Natural killer cell (primary cell): ENCODE data around the gene TGFBR1. TPM values are rescaled to one million over a fixed set of nuclear protein-coding genes. Genes with fewer than 3 reads are reported as not detected.
A peak's percentile ranks its signal among the peaks of the same experiment; 100 is the strongest.

Experiments
- ATAC-seq, 3 donors: fragments of 150-1000 bp in 2 of 3; fragments of 200-7000 bp in 1 of 3; cut with Tn5 transposase; 1 replicate in 1 of 3; 2 replicates in 2 of 3; pipeline ENCODE4 v1.10.0; 2021; ENCODE audit warnings: mild to moderate bottlenecking in 2 of 3, moderate library complexity in 2 of 3
- DNase-seq, 2 donors: peaks; one replicate each; pipeline versions ENCODE4 v3.0.0 to v3.0.0-alpha.2; 2013 to 2021; ENCODE audit warnings: mixed read lengths in 1 of 2
- H3K27ac ChIP-seq: one replicate; pipeline ENCODE4 v1.5.1; 2013; ENCODE audit warnings: mild to moderate bottlenecking, low read length
- H3K27me3 ChIP-seq: one replicate; pipeline ENCODE4 v1.6.1; 2013; ENCODE audit warnings: low read length; ENCODE audit not compliant: control insufficient read depth, insufficient read depth
- H3K36me3 ChIP-seq: one replicate; pipeline ENCODE4 v1.6.1; 2013; ENCODE audit warnings: low read length; ENCODE audit not compliant: control insufficient read depth, insufficient read depth
- H3K4me1 ChIP-seq: one replicate; pipeline ENCODE4 v1.6.1; 2013; ENCODE audit warnings: low read length; ENCODE audit not compliant: control insufficient read depth, insufficient read depth
- H3K4me3 ChIP-seq: one replicate; pipeline ENCODE4 v1.5.1; 2013; ENCODE audit warnings: low read length
- H3K9me3 ChIP-seq: one replicate; pipeline ENCODE4 v1.6.1; 2013; ENCODE audit warnings: low read length; ENCODE audit not compliant: control insufficient read depth, insufficient read depth
- H3K27ac Mint-ChIP-seq, 2 donors: one replicate each; pipeline ENCODE4 v1.8.0; 2022; ENCODE audit warnings: mild to moderate bottlenecking in 2 of 2, mixed read lengths in 2 of 2, moderate library complexity in 1 of 2
- H3K27me3 Mint-ChIP-seq, 2 donors: one replicate each; pipeline ENCODE4 v1.8.0; 2022; ENCODE audit warnings: low read depth in 2 of 2, mixed read lengths in 2 of 2
- H3K36me3 Mint-ChIP-seq: one replicate; pipeline ENCODE4 v1.8.0; 2022; ENCODE audit warnings: mixed read lengths
- H3K4me1 Mint-ChIP-seq, 2 donors: one replicate each; pipeline ENCODE4 v1.8.0; 2022; ENCODE audit warnings: mixed read lengths in 2 of 2
- H3K4me3 Mint-ChIP-seq: one replicate; pipeline ENCODE4 v1.8.0; 2022; ENCODE audit warnings: mild to moderate bottlenecking, moderate library complexity, mixed read lengths
- H3K9me3 Mint-ChIP-seq, 2 donors: one replicate each; pipeline ENCODE4 v1.8.0; 2022; ENCODE audit warnings: mixed read lengths in 2 of 2
- CTCF ChIP-seq: fragments of 200-600 bp; IDR thresholded peaks from one replicate; pipeline ENCODE4 v1.8.0; 2022; ENCODE audit warnings: antibody characterized with exemption
- WGBS: methylation state at CpG from one replicate; pipeline ENCODE4 v1.1.7; 2013; ENCODE audit warnings: missing lambda C conversion rate; ENCODE audit not compliant: insufficient coverage; 5-methylcytosine and 5-hydroxymethylcytosine counted together
- intact Hi-C: fragments of 100-400 bp; cut with micrococcal nuclease; formaldehyde crosslinking; loops from one replicate; pipeline ENCODE4 v1.14.2; 2022
- total RNA-seq, 4 donors: library from RNA; stranded (reverse); fragments of 120-200 nt in 1 of 4; gene quantifications; one replicate each; pipeline versions ENCODE4 v1.2.3 to v1.2.4, GENCODE V29; 2013 to 2022

TGFBR1 gene
- total RNA-seq, 3 donors from 2014 or later (not counting 1 experiment from before 2014, with no cell fraction given): 78.0 to 120 (median 113) TPM

DNA sequence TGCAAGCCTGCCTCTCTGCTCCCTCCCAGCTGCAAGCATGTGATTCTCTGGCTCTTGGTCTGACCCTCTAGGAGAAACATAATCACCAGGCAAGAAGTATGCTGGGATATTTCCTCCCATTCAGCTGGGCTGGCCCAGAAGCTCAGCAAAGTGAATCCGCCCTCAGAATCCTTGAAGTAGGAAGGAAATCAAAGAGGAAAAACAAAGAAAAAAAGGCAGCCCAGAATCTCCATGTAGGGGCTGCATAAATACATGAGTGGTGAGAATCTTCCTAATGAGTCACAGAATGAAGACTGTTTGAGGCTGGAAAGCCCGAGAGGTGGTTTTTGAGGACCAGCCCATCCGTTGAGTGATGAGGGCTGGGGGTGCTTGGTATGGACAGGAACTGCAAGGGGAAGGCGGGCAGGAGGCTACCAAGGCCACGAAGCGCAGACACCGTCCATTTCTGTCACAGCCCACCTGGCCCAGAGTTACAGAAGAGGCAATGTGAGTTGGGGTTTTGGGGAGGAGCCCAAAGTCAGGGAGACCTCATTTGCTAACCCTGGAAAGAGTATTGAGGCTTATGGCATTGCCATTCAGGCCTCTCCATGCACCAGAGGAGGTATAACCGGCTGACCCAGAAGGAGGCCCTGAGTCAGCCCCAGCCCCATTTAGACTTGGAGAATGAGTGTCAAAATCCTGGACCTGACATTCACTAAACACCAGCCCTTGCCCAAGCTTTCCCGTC, 33.4 kb upstream of the TGFBR1 start:
- no peak for TF ChIP-seq CTCF
- Histone ChIP-seq H3K27me3 (no peaks in the 10 kb centered on the region), H3K36me3 (no peaks in the 10 kb centered on the region), H3K27ac (no peak overlapping the region), H3K9me3 (no peaks in the 10 kb centered on the region), H3K4me3 (no peak overlapping the region), H3K4me1 (peaks cover 43% of the 10 kb centered on the region)
- peaks cover 70 to 72% of the 10 kb centered on the region in 2 donors for H3K4me1 Mint-ChIP-seq
- no peaks in the 10 kb centered on the region for H3K36me3 Mint-ChIP-seq
- H3K27ac Mint-ChIP-seq: peak overlapping the region; percentile 78 to 86
- intact Hi-C loops: no loop called here
- 82% methylated on average over 9 of the region's 9 CpGs for WGBS
- H3K27me3 Mint-ChIP-seq: no peaks in the 10 kb centered on the region
- peak in 2 of 3 donors; percentile 57 to 72 for ATAC-seq
- DNase-seq: no peak
- H3K9me3 Mint-ChIP-seq: no peaks in the 10 kb centered on the region
- no peak overlapping the region for H3K4me3 Mint-ChIP-seq

DNA sequence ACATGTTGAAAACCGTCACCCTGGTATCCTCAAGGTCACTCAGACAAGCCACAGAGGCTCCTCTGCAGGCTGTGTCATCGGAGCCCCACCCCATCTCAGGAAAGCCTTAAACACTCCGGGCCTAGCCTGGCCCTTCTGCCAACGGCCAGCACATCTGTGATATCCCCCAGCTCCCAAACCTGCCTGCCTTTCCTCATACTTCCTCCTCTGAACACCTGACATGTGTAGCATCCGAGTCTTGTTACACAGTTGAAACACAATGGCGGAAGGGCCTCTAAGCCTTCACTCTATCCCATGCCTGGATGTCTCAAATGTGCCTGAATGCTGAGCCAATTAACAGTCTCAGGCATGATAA, 32.9 kb upstream of the TGFBR1 start:
- DNase-seq (no peak), ATAC-seq (no peak)
- Mint-ChIP-seq H3K36me3 (no peaks in the 10 kb centered on the region), H3K9me3 (no peaks in the 10 kb centered on the region), H3K27me3 (no peaks in the 10 kb centered on the region), H3K4me3 (no peak overlapping the region), H3K4me1 (peaks cover 75 to 77% of the 10 kb centered on the region in 2 donors), H3K27ac (peak overlapping the region in 1 of 2 donors; percentile 86)
- Histone ChIP-seq H3K4me1 (peaks cover 49% of the 10 kb centered on the region), H3K36me3 (no peaks in the 10 kb centered on the region), H3K4me3 (no peak overlapping the region), H3K9me3 (no peaks in the 10 kb centered on the region), H3K27ac (no peak overlapping the region), H3K27me3 (no peaks in the 10 kb centered on the region)
- no peak for TF ChIP-seq CTCF
- intact Hi-C loops: no loop called here
- 97% methylated on average over 6 of the region's 6 CpGs for WGBS

DNA sequence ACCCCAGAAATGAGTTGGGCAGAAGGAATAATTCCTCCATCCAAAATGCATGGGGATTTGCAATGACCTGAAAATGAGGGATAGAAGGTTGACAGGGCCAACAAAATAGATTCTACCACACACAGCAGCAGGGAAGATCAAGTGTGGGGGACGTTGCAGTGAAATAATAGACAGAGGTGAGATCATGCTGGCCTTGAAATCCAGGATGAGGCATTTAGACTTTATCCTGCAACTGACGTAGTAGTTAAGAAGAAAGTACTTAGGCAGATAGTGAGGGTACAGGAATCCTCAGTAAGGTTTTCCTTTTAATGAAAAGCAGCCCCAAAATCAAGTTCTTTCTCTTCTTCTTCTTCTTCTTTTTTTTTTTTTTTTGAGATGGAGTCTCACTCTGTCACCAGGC, 31.6 kb upstream of the TGFBR1 start:
- DNase-seq (no peak), ATAC-seq (no peak)
- H3K9me3 Mint-ChIP-seq: no peaks in the 10 kb centered on the region
- H3K4me1 Mint-ChIP-seq: peaks cover 81 to 85% of the 10 kb centered on the region in 2 donors
- TF ChIP-seq CTCF: no peak
- no peak overlapping the region for H3K4me3 Mint-ChIP-seq
- Histone ChIP-seq H3K4me1 (peaks cover 53% of the 10 kb centered on the region), H3K27ac (no peak overlapping the region), H3K36me3 (no peaks in the 10 kb centered on the region), H3K4me3 (no peak overlapping the region), H3K27me3 (no peaks in the 10 kb centered on the region), H3K9me3 (no peaks in the 10 kb centered on the region)
- peak overlapping the region in 1 of 2 donors; percentile 39 for H3K27ac Mint-ChIP-seq
- WGBS: 89% methylated on average over 2 of the region's 2 CpGs
- intact Hi-C loops: no loop called here
- no peaks in the 10 kb centered on the region for H3K36me3 Mint-ChIP-seq
- no peaks in the 10 kb centered on the region for H3K27me3 Mint-ChIP-seq
